K562 (cell line): Measurements from ENCODE around the gene HOXD12. TPM values are rescaled to one million over a fixed set of nuclear protein-coding genes. Genes with fewer than 3 reads are reported as not detected.

Source experiments
- BDP1 ChIP-seq: IDR thresholded peaks from 3 replicates; pipeline ENCODE4 v1.6.1; 2011; ENCODE audit not compliant: insufficient read length, insufficient read depth
- COPS2 ChIP-seq: fragments of 450-650 bp; conservative IDR thresholded peaks from 2 replicates; pipeline ENCODE4 v1.6.1; 2016; ENCODE audit warnings: mild to moderate bottlenecking, moderate library complexity
- CTBP1 ChIP-seq: fragments of 450-650 bp; IDR thresholded peaks from 2 replicates; pipeline ENCODE4 v1.6.1; 2016; ENCODE audit warnings: borderline replicate concordance
- DPF2 ChIP-seq: fragments of 450-650 bp; IDR thresholded peaks from 2 replicates; pipeline ENCODE4 v1.6.1; 2016
- GTF2A2 ChIP-seq: IDR thresholded peaks from 2 replicates; pipeline ENCODE4 v1.6.1; 2016; ENCODE audit warnings: mild to moderate bottlenecking, missing genetic modification characterization, missing compliant biosample characterization
- HLTF ChIP-seq: fragments of 450-650 bp; IDR thresholded peaks from 2 replicates; pipeline ENCODE4 v1.6.1; 2016
- HMGN3 ChIP-seq: IDR thresholded peaks from 2 replicates; pipeline ENCODE4 v1.6.1; 2011; ENCODE audit warnings: borderline replicate concordance, low read depth, mild to moderate bottlenecking, mixed read lengths, low read length; ENCODE audit not compliant: insufficient read length; ENCODE audit errors: extremely low read depth
- KDM4B ChIP-seq, 2 experiments: fragments of 450-650 bp in 1 of 2; sonication (generic) in 1 of 2; IDR thresholded peaks; 2 replicates each; pipeline ENCODE4 v1.6.1; 2016 to 2017; ENCODE audit warnings: borderline replicate concordance in 2 of 2, antibody characterized with exemption in 1 of 2, low read depth in 1 of 2, mild to moderate bottlenecking in 1 of 2
- MBD2 ChIP-seq: sonication (generic); IDR thresholded peaks from 2 replicates; pipeline ENCODE4 v1.6.1; 2016; ENCODE audit warnings: low read depth, borderline replicate concordance
- NCOA2 ChIP-seq, 2 experiments: fragments of 450-650 bp; IDR thresholded peaks; 2 replicates each; pipeline ENCODE4 v1.6.1; 2018; ENCODE audit warnings: mild to moderate bottlenecking in 2 of 2, moderate library complexity in 1 of 2; ENCODE audit not compliant: partially characterized antibody in 2 of 2
- NFYB ChIP-seq: IDR thresholded peaks from 2 replicates; pipeline ENCODE4 v1.6.1; 2011; ENCODE audit warnings: mild to moderate bottlenecking, moderate library complexity; ENCODE audit not compliant: insufficient read length; ENCODE audit errors: extremely low read depth
- POU5F1 ChIP-seq: fragments of 150-350 bp; IDR thresholded peaks from 2 replicates; pipeline ENCODE4 v1.6.1; 2014; ENCODE audit warnings: borderline replicate concordance, low read length, low read depth, mild to moderate bottlenecking; ENCODE audit not compliant: partially characterized antibody
- RB1 ChIP-seq: fragments of 450-650 bp; IDR thresholded peaks from 2 replicates; pipeline ENCODE4 v1.6.1; 2017; ENCODE audit warnings: low read depth, mild to moderate bottlenecking
- SAFB ChIP-seq: fragments of 200-400 bp; formaldehyde crosslinking; IDR thresholded peaks from 2 replicates; pipeline ENCODE4 v1.6.1; 2017; ENCODE audit warnings: low read depth, low read length, borderline replicate concordance
- TCFL5 ChIP-seq: fragments of 250-450 bp; sonication (Bioruptor Pico); conservative IDR thresholded peaks from 2 replicates; pipeline ENCODE4 v1.6.1; 2021; ENCODE audit warnings: mild to moderate bottlenecking, moderate library complexity, matching md5 sums
- ZBTB17 ChIP-seq: fragments of 450-650 bp; formaldehyde crosslinking; IDR thresholded peaks from 2 replicates; pipeline ENCODE4 v1.4.0; 2020; ENCODE audit warnings: mild to moderate bottlenecking
- ZC3H11A ChIP-seq: IDR thresholded peaks from 2 replicates; pipeline ENCODE4 v1.6.1; 2012; ENCODE audit warnings: low read depth, low read length, improper control_type of control experiment
- ZC3H4 ChIP-seq: sonication (generic); formaldehyde crosslinking; IDR thresholded peaks from 2 replicates; pipeline ENCODE4 v1.9.0; 2021; ENCODE audit warnings: missing genetic modification reagents, borderline replicate concordance
- ZFX ChIP-seq: sonication (generic); formaldehyde crosslinking; IDR thresholded peaks from 2 replicates; pipeline ENCODE4 v1.8.0; 2022; ENCODE audit warnings: mild to moderate bottlenecking, missing genetic modification reagents, moderate library complexity
- ZNF124 ChIP-seq: sonication (generic); formaldehyde crosslinking; IDR thresholded peaks from 2 replicates; pipeline ENCODE4 v1.8.1; 2022; ENCODE audit warnings: missing genetic modification reagents
- polyA plus RNA-seq, 8 experiments: library from polyadenylated mRNA; depleted of rRNA in 4 of 8; stranded (reverse) in 5 of 8; unstranded in 3 of 8; fragments of >200 nt; fragmentation: Nextera tagmentation in 2 of 8; fragmentation: Illumina TruSeq in 1 of 8; extraction: Ambion mirVana in 2 of 8; extraction: Trizol in 1 of 8; gene quantifications; 2 replicates each; pipeline versions ENCODE4 v1.2.1 to v1.2.3, GENCODE V29; 2011 to 2014; ENCODE audit warnings: inconsistent platforms in 1 of 8, missing spikeins in 1 of 8
- total RNA-seq, 7 experiments: library from RNA; depleted of rRNA in 6 of 7; stranded (reverse); fragments of >200 nt in 6 of 7; fragmentation: Illumina TruSeq in 2 of 7; extraction: Trizol in 2 of 7; gene quantifications; 2 replicates each; pipeline versions ENCODE4 v1.2.1 to v1.2.3, GENCODE V29; 2011 to 2021; ENCODE audit warnings: low replicate concordance in 1 of 7
- TF ChIP-seq, protein P1 (sequence below), 2 experiments: fragments of 450-650 bp; conservative IDR thresholded peaks; 2 replicates each; pipeline ENCODE4 v1.6.1; 2017; ENCODE audit warnings: mild to moderate bottlenecking in 2 of 2, moderate library complexity in 2 of 2
- TF ChIP-seq, protein P2 (sequence below): fragments of 450-650 bp; IDR thresholded peaks from 2 replicates; pipeline ENCODE4 v1.6.1; 2016; ENCODE audit warnings: mild to moderate bottlenecking
- TF ChIP-seq, protein P3 (sequence below): conservative IDR thresholded peaks from 2 replicates; pipeline ENCODE4 v1.6.1; 2011; ENCODE audit warnings: low read depth, mild to moderate bottlenecking, low read length; ENCODE audit not compliant: control insufficient read depth
- TF ChIP-seq, protein P4 (sequence below): fragments of 250-450 bp; sonication (Bioruptor Pico); IDR thresholded peaks from 2 replicates; pipeline ENCODE4 v1.8.0; 2021; ENCODE audit warnings: moderate library complexity, mild to moderate bottlenecking, inconsistent platforms

The HOXD12 gene
- total and polyA plus RNA-seq, 9 of the 15 experiments (the other 6 are each of a cell fraction or from before 2014, with no cell fraction given): not detected

DNA sequence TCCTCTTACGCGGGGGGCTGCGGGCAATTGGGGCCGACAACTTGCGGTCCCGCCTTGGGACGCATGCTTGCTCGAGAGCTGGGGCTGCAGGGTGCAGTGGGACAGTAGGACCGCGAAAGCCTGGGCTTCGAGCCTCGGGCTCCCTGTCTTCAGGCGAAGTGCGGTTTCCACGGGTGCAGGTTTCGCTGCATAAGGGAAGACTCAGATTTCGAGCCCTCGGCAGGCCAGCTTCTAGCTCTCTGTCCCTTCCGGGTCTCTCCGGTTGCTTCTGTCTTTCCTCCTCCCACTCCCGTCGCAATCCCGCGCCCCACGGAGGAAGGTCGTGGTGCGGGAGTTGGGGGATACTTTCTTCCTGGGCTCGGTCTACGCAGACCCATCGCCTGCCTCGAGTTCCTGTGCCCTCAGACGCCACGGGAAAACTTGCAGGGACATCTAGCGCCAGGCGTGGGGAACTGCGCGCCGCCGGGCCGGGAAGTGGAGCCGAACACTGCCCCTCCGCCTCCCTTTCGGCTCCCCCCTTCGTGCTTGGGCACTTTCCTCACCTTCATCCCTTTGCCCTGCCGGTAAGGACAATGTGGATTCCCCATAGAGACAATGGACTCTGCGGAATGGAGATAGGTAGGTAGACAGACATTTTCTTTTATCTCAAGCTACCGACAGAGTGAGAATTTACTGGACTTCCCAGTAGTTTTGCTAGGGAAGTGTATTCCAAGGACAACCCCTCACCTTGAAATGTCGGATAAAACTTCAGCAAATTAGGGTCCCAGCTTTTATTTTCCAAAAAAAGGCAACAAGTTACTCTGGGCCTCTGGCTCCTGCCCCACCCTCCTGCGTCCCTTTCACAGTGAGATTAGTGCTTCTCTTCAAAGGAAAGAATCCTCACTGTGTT, 11.3 kb upstream of the HOXD12 start (continued):
- TF ChIP-seq POU5F1 (no peak), NFYB (no peak), ZFX (CRISPR knock-in tag) (no peak), MBD2 (no peak), RB1 (peak; percentile 26; the same call in 1 of the 2 replicates), DPF2 (no peak), GTF2A2 (tag) (no peak), CTBP1 (0 out of 2 replicates have a peak, but pooled peaks have one; percentile 26), TCFL5 (CRISPR knock-in tag) (no peak), ZNF124 (CRISPR knock-in tag) (no peak), SAFB (peak; percentile 47; the same call in 1 of the 2 replicates), NCOA2 (IDR thresholded peaks at IDR 0.05; ENCODE audit: partially characterized antibody in 2 of 2) (no peak), BDP1 (no peak), COPS2 (no peak), ZC3H11A (no peak), KDM4B (IDR thresholded peaks at IDR 0.05; ENCODE audit: borderline replicate concordance in 2 of 2, low read depth in 1 of 2) (no peak), ZBTB17 (CRISPR knock-in tag) (no peak), ZC3H4 (CRISPR knock-in tag) (no peak), HLTF (no peak), HMGN3 (no peak)
- TF ChIP-seq, protein P1, sequence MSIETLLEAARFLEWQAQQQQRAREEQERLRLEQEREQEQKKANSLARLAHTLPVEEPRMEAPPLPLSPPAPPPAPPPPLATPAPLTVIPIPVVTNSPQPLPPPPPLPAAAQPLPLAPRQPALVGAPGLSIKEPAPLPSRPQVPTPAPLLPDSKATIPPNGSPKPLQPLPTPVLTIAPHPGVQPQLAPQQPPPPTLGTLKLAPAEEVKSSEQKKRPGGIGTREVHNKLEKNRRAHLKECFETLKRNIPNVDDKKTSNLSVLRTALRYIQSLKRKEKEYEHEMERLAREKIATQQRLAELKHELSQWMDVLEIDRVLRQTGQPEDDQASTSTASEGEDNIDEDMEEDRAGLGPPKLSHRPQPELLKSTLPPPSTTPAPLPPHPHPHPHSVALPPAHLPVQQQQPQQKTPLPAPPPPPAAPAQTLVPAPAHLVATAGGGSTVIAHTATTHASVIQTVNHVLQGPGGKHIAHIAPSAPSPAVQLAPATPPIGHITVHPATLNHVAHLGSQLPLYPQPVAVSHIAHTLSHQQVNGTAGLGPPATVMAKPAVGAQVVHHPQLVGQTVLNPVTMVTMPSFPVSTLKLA (conservative IDR thresholded peaks at IDR 0.05): no peak
- TF ChIP-seq, protein P2, sequence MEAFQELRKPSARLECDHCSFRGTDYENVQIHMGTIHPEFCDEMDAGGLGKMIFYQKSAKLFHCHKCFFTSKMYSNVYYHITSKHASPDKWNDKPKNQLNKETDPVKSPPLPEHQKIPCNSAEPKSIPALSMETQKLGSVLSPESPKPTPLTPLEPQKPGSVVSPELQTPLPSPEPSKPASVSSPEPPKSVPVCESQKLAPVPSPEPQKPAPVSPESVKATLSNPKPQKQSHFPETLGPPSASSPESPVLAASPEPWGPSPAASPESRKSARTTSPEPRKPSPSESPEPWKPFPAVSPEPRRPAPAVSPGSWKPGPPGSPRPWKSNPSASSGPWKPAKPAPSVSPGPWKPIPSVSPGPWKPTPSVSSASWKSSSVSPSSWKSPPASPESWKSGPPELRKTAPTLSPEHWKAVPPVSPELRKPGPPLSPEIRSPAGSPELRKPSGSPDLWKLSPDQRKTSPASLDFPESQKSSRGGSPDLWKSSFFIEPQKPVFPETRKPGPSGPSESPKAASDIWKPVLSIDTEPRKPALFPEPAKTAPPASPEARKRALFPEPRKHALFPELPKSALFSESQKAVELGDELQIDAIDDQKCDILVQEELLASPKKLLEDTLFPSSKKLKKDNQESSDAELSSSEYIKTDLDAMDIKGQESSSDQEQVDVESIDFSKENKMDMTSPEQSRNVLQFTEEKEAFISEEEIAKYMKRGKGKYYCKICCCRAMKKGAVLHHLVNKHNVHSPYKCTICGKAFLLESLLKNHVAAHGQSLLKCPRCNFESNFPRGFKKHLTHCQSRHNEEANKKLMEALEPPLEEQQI: no peak
- TF ChIP-seq, protein P3, sequence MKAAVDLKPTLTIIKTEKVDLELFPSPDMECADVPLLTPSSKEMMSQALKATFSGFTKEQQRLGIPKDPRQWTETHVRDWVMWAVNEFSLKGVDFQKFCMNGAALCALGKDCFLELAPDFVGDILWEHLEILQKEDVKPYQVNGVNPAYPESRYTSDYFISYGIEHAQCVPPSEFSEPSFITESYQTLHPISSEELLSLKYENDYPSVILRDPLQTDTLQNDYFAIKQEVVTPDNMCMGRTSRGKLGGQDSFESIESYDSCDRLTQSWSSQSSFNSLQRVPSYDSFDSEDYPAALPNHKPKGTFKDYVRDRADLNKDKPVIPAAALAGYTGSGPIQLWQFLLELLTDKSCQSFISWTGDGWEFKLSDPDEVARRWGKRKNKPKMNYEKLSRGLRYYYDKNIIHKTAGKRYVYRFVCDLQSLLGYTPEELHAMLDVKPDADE: no peak
- TF ChIP-seq, protein P4, sequence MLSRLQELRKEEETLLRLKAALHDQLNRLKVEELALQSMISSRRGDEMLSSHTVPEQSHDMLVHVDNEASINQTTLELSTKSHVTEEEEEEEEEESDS: no peak
